Left ventricle myocardium inferior (tissue), 1 donor: Measurements from ENCODE around the gene CDYL. TPM values are rescaled to one million over a fixed set of nuclear protein-coding genes. Genes with fewer than 3 reads are reported as not detected.

Experiments
- DNase-seq: peaks from one replicate; pipeline ENCODE4 v3.0.0-alpha.2; 2020
- H3K27ac ChIP-seq: fragments of 200-600 bp; replicated peaks from 2 replicates; pipeline ENCODE4 v1.8.0; 2021
- H3K27me3 ChIP-seq: fragments of 200-600 bp; 2 replicates; pipeline ENCODE4 v1.8.0; 2021; ENCODE audit warnings: low read depth
- H3K36me3 ChIP-seq: fragments of 200-600 bp; 2 replicates; pipeline ENCODE4 v1.8.0; 2021
- H3K4me1 ChIP-seq: fragments of 200-600 bp; 2 replicates; pipeline ENCODE4 v1.8.0; 2021
- H3K4me3 ChIP-seq: fragments of 200-600 bp; 2 replicates; pipeline ENCODE4 v1.8.0; 2021; ENCODE audit warnings: mild to moderate bottlenecking, moderate library complexity
- H3K9me3 ChIP-seq: fragments of 200-600 bp; replicated peaks from 2 replicates; pipeline ENCODE4 v1.8.0; 2021
- intact Hi-C: fragments of 100-400 bp; cut with micrococcal nuclease; formaldehyde crosslinking; loops from one replicate; pipeline ENCODE4 v1.11.0; 2022
- total RNA-seq: library from RNA; stranded (reverse); fragmentation: NEBNext Ultra II Directional; extraction: Animal tissue kit (Norgen Biotek cat#: 25700); gene quantifications from one replicate; pipeline ENCODE4 v1.2.1, GENCODE V29; 2021
- TF ChIP-seq, protein P1 (sequence below): fragments of 200-600 bp; IDR thresholded peaks from 2 replicates; pipeline ENCODE4 v1.8.0; 2021; ENCODE audit warnings: antibody characterized with exemption, mild to moderate bottlenecking, borderline replicate concordance
- donor health status: DM: no; HTN: yes; CAD: no; lungs with severe emphysema.

CDYL gene
- total RNA-seq, 1 donor from 2014 or later: 27.7 TPM

DNA sequence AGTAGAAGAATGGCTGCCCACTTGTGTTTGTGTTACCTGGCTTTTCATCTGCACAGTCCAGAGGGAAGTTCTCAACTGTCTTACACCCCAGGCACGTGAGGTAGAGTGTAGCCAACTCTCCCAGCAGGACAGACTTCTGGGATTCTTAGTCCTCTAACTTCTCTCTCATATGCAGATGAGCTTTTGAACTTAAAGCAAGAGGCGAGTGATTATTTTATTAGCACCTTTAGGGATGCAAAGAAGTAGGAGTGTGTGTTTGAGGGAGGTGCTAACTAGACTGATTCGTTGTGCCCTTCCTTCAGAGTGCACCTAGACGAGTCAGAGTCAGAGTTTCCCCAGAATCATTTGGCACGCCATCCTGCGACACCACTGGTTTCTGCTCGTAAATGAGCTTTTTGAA is 10.8 kb downstream of the CDYL start:
- DNase-seq: no peak
- Histone ChIP-seq H3K27ac (no peak overlapping the region), H3K9me3 (peaks cover 5% of the 10 kb centered on the region), H3K27me3 (no peaks in the 10 kb centered on the region), H3K4me1 (peaks cover 30% of the 10 kb centered on the region), H3K36me3 (no peaks in the 10 kb centered on the region), H3K4me3 (no peak overlapping the region)
- intact Hi-C loops: no loop called here
- TF ChIP-seq, protein P1, sequence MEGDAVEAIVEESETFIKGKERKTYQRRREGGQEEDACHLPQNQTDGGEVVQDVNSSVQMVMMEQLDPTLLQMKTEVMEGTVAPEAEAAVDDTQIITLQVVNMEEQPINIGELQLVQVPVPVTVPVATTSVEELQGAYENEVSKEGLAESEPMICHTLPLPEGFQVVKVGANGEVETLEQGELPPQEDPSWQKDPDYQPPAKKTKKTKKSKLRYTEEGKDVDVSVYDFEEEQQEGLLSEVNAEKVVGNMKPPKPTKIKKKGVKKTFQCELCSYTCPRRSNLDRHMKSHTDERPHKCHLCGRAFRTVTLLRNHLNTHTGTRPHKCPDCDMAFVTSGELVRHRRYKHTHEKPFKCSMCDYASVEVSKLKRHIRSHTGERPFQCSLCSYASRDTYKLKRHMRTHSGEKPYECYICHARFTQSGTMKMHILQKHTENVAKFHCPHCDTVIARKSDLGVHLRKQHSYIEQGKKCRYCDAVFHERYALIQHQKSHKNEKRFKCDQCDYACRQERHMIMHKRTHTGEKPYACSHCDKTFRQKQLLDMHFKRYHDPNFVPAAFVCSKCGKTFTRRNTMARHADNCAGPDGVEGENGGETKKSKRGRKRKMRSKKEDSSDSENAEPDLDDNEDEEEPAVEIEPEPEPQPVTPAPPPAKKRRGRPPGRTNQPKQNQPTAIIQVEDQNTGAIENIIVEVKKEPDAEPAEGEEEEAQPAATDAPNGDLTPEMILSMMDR: no peak

GRCh38 chr6:4788482-4788881 is 12.3 kb downstream of the CDYL start:
- DNase-seq: no peak
- TF ChIP-seq, protein P1: no peak
- intact Hi-C loops: no loop called here

DNA sequence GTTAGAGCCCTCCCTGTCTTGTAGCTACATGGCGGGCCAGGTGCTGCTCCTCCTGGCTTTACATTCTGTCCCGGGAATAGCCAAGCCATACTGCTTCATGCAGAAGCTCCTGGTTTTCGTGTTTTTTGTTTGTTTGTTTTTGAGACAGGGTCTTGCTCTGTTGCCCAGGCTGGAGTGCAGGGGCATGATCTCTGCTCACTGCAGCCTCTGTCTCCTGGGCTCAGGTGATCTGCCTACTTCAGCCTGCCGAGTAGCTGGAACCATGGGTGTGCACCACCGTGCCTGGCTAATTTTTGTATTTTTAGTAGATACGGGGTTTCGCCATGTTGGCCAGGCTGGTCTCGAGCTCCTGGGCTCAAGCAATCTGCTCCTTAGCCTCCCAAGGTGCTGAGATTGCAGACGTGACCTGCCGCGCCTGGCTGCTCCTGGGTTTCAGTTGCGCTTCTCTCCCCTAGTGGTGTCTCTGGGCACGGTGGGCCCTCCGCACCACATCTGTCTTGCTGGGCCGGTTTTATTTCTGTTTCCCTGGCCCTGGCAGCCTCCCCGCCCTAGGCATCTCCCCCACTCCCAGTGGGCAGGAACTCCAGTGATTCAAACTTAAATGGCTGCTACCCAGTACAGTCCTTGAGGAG is 12.9 kb downstream of the CDYL start:
- intact Hi-C loops: no loop called here
- TF ChIP-seq, protein P1: no peak

More at GRCh38 chr6:4788482-4788881, 12.3 kb downstream of the CDYL start:
- Histone ChIP-seq H3K9me3 (peaks cover 4% of the 10 kb centered on the region), H3K27me3 (no peaks in the 10 kb centered on the region), H3K36me3 (no peaks in the 10 kb centered on the region), H3K4me1 (peaks cover 28% of the 10 kb centered on the region), H3K4me3 (no peak overlapping the region), H3K27ac (no peak overlapping the region)

GRCh38 chr6:4790158-4790899 is 14.1 kb downstream of the CDYL start:
- H3K9me3 ChIP-seq: no peaks in the 10 kb centered on the region
- peaks cover 41% of the 10 kb centered on the region for H3K4me1 ChIP-seq
- intact Hi-C loops: no loop called here
- no peak overlapping the region for H3K27ac ChIP-seq
- H3K36me3 ChIP-seq: no peaks in the 10 kb centered on the region
- DNase-seq: no peak
- TF ChIP-seq, protein P1: no peak
- no peaks in the 10 kb centered on the region for H3K27me3 ChIP-seq
- no peak overlapping the region for H3K4me3 ChIP-seq

More for the DNA sequence above, 12.9 kb downstream of the CDYL start:
- H3K36me3 ChIP-seq: no peaks in the 10 kb centered on the region
- H3K4me3 ChIP-seq: no peak overlapping the region
- H3K27me3 ChIP-seq: no peaks in the 10 kb centered on the region
- H3K9me3 ChIP-seq: no peaks in the 10 kb centered on the region
- no peak for DNase-seq
- peaks cover 34% of the 10 kb centered on the region for H3K4me1 ChIP-seq
- H3K27ac ChIP-seq: no peak overlapping the region

DNA sequence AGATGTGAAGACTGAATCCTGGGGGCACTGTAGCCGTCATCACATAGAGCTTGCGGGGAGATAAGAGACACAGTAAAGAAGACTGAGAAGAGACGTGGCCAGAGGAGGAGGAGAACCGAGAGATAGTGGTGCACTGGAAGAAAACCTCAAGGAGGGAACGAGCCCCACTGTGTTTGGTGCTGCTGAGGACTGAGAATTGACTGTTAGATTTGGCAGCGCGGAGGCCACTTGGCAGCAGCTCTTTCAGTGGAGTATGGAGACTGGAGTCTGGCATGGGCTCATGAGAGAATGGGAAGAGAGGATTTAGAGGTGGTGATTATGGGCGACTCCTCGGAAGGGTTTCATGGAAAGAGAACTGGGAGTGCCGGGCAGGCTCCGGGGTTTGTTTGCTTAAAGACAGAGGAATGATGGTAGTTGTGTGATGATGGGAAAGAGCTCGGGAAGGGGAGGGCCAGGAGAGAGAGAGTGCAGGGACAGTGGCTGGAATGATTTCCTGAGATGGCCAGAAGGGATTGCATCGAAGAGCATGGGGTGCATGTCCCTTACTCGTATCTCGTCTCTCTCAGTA is 18.0 kb downstream of the CDYL start:
- Histone ChIP-seq H3K36me3 (no peaks in the 10 kb centered on the region), H3K27me3 (no peaks in the 10 kb centered on the region), H3K4me1 (peaks cover 39% of the 10 kb centered on the region), H3K27ac (no peak overlapping the region), H3K4me3 (no peak overlapping the region), H3K9me3 (peaks cover 5% of the 10 kb centered on the region)
- TF ChIP-seq, protein P1: no peak
- peak; percentile 61 for DNase-seq
- intact Hi-C loops: no loop called here
